ENCODE results near the gene OPTN. TPM values are rescaled to one million over a fixed set of nuclear protein-coding genes. Genes with fewer than 3 reads are reported as not detected.

The OPTN gene
- total RNA-seq (2022; extraction: Qiagen RNA extraction; ENCODE audit: low read depth), result 52.8 to 71.7 TPM (median 56.6 TPM) in 5 replicates

DNA sequence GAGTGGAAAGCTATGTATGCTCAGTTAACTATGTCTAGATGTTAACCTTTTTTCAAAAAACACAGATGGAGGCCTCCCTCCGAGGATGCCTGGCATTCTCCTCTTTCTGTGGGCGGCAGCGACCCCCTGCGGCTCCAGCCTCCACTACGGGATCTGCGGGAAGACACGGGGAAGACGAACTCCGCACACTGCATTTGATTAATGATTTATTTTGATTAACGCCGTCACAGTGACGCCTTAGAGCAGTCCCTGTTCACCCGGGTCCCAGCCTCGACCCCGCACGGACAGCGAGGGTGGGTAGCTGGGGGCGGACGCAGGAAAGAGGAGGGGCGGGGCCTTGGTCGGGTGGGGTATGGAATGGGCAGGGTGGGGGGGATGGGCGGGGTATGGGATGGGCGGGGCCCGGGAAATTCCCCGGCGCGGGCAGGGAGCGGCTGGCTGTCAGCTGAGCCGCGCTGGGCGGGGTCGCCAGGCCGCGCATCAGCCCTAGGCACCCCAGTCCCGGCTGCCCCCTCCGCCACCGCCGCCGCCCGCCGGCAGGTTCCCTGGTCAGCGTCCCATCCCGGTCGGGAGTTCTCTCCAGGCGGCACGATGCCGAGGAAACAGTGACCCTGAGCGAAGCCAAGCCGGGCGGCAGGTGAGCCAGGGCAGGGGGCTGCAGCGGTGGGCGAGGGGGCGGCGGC, at the start of gene OPTN:
TSS of gene OPTN (plus strand) at position 498 of the 683 bp plus-strand sequence. CDS start 8,960 bp downstream, outside the sequence.

DNA sequence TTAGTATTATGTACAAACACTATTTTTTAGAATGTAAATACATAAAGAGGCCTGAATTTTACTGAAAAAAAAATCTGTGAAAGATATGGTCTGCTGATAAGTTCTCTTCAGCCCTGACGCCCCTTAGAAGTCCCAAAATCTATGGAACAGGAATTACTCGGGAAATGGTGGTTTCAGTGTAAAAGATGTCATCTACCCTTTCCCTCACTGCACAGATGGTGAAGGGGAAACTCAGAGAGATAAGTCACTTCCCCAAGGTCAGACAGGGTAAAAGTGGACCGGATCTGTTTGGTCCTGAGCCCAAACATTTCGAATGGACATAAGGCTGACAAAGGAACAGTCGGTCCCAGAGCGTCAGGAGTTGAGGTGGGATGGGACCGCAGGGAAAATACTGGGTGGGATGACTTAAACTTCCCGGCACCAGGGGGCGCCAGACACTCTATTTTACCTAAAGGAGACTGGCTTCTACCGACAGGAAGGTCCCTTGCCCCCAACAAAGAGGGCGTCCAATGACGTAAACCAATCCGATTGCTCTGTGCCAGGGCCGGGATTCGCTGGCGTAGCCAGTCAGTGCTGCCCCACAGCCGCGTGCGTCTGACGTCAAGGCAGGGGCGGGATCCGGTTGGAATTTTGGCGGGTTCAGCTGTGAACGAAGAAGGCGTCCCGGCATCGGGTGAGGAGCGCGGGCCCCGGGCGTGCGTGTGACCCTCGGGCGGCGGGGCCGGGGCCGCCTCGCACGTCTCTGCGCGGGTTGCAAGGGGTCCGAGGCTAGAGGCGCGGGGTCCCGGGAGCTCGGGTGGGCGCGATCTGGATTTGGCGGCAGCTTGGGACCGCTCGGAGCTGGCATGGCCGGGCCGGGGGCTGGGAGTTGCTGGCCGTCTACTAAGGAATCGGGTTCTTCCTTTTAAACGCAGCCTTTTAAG, 61.2 kb downstream of the OPTN start, which contains the start of gene MCM10:
TSS of gene MCM10 (plus strand) at position 625 of the 923 bp plus-strand sequence. CDS start 2,645 bp downstream, outside the sequence.

Other genes with a start within 250 kb of the OPTN start
- gene CCDC3, start 98.5 kb upstream of the OPTN start, total RNA-seq (2022; extraction: Qiagen RNA extraction; ENCODE audit: low read depth), result 0.91 to 1.2 TPM (median 0.95 TPM) in 5 replicates
- 25.2 to 29.7 TPM (median 27.1 TPM) in 5 replicates for gene MCM10, start 61.4 kb downstream of the OPTN start, total RNA-seq (2022; extraction: Qiagen RNA extraction; ENCODE audit: low read depth)
- gene UCMA, start 134.2 kb downstream of the OPTN start, total RNA-seq (2022; extraction: Qiagen RNA extraction; ENCODE audit: low read depth), result not detected in 5 replicates
- gene PHYH, start 199.9 kb downstream of the OPTN start, total RNA-seq (2022; extraction: Qiagen RNA extraction; ENCODE audit: low read depth), result 30.6 to 33.7 TPM (median 31.0 TPM) in 5 replicates
- 68.8 to 74.8 TPM (median 71.0 TPM) in 5 replicates for gene SEPHS1, start 248.1 kb downstream of the OPTN start, total RNA-seq (2022; extraction: Qiagen RNA extraction; ENCODE audit: low read depth)

All from A549 treated with DMSO at 1 μM for 4 hours (cell line).